WTC11 (cell line): ENCODE data around the gene CERS1.

Experiments used
- CREM ChIP-seq: sonication (generic); formaldehyde crosslinking; IDR thresholded peaks from 2 replicates; pipeline ENCODE4 v1.8.1; 2022; ENCODE audit warnings: mild to moderate bottlenecking, missing genetic modification reagents, moderate library complexity
- CTCF ChIP-seq: fragments of 200-600 bp; IDR thresholded peaks from 2 replicates; pipeline ENCODE4 v1.8.0; 2022; ENCODE audit warnings: antibody characterized with exemption
- JUN ChIP-seq: sonication (generic); formaldehyde crosslinking; IDR thresholded peaks from 2 replicates; pipeline ENCODE4 v1.8.0; 2023; ENCODE audit warnings: mild to moderate bottlenecking, missing genetic modification reagents
- NR1H2 ChIP-seq: sonication (generic); formaldehyde crosslinking; IDR thresholded peaks from 2 replicates; pipeline ENCODE4 v1.9.0; 2021; ENCODE audit warnings: mild to moderate bottlenecking, moderate library complexity, missing genetic modification reagents
- SP1 ChIP-seq: sonication (generic); formaldehyde crosslinking; conservative IDR thresholded peaks from 2 replicates; pipeline ENCODE4 v1.8.1; 2022; ENCODE audit warnings: missing genetic modification reagents
- USF2 ChIP-seq: sonication (generic); formaldehyde crosslinking; IDR thresholded peaks from 2 replicates; pipeline ENCODE4 v1.8.1; 2023; ENCODE audit warnings: mild to moderate bottlenecking, missing genetic modification reagents, moderate library complexity

GRCh38 chr19:18924684-18925213 lies 28.8 kb upstream of the CERS1 start:
- no peak for TF ChIP-seq CTCF
- no peak for TF ChIP-seq USF2 (CRISPR knock-in tag)
- TF ChIP-seq JUN (CRISPR knock-in tag), result no peak
- no peak for TF ChIP-seq CREM (CRISPR knock-in tag)
- no peak for TF ChIP-seq NR1H2 (CRISPR knock-in tag)
- no peak for TF ChIP-seq SP1 (CRISPR knock-in tag)
